Neural cell (in vitro differentiated cells): Measurements from ENCODE around the gene KANK4. TPM values are rescaled to one million over a fixed set of nuclear protein-coding genes. Genes with fewer than 3 reads are reported as not detected.

Experiments used
- H2AFZ ChIP-seq: fragments of 200-600, 300-800 bp; sonication (generic), shearing (Covaris generic); 2 replicates; pipeline ENCODE4 v1.6.0; 2014; ENCODE audit warnings: low read depth, mild to moderate bottlenecking, antibody characterized with exemption, low read length, moderate library complexity
- H3F3A ChIP-seq: fragments of 200-600 bp; shearing (Covaris generic); 2 replicates; pipeline ENCODE4 v1.6.1; 2016; ENCODE audit warnings: mild to moderate bottlenecking, moderate library complexity, mixed read lengths, antibody characterized with exemption, low read length; ENCODE audit not compliant: insufficient read depth, poor library complexity, severe bottlenecking
- H3K27ac ChIP-seq: fragments of 200-600, 300-800 bp; sonication (generic), shearing (Covaris generic); 2 replicates; pipeline ENCODE4 v1.5.1; 2014; ENCODE audit warnings: mild to moderate bottlenecking, low read length, moderate library complexity
- H3K27me3 ChIP-seq: fragments of 300-800, 200-600 bp; sonication (generic), shearing (Covaris generic); 2 replicates; pipeline ENCODE4 v1.6.0; 2014; ENCODE audit warnings: mild to moderate bottlenecking, low read depth, low read length, moderate library complexity; ENCODE audit not compliant: insufficient read depth
- H3K36me3 ChIP-seq: fragments of 300-800, 200-600 bp; sonication (generic), shearing (Covaris generic); 2 replicates; pipeline ENCODE4 v1.5.1; 2014; ENCODE audit warnings: mild to moderate bottlenecking, antibody characterized with exemption, low read length, moderate library complexity; ENCODE audit not compliant: insufficient read depth
- H3K4me2 ChIP-seq: fragments of 300-800, 200-600 bp; sonication (generic), shearing (Covaris generic); 2 replicates; pipeline ENCODE4 v1.6.0; 2014; ENCODE audit warnings: mild to moderate bottlenecking, low read length
- H3K4me3 ChIP-seq: fragments of 300-800, 200-600 bp; sonication (generic), shearing (Covaris generic); 2 replicates; pipeline ENCODE4 v1.5.1; 2014; ENCODE audit warnings: mild to moderate bottlenecking, low read length, moderate library complexity
- H3K79me2 ChIP-seq: fragments of 200-600 bp; shearing (Covaris generic); replicated peaks from 2 replicates; pipeline ENCODE4 v1.6.0; 2014; ENCODE audit warnings: mild to moderate bottlenecking, low read length, moderate library complexity; ENCODE audit not compliant: insufficient read depth
- H3K9ac ChIP-seq: fragments of 300-800, 200-600 bp; sonication (generic), shearing (Covaris generic); 2 replicates; pipeline ENCODE4 v1.6.1; 2016; ENCODE audit warnings: mild to moderate bottlenecking, low read length, mixed read lengths
- H3K9me2 ChIP-seq: fragments of 200-600 bp; shearing (Covaris generic); 2 replicates; pipeline ENCODE4 v1.6.1; 2016; ENCODE audit warnings: mild to moderate bottlenecking, low read length, mixed read lengths; ENCODE audit not compliant: insufficient read depth
- H3K9me3 ChIP-seq: fragments of 200-600, 300-800 bp; sonication (generic), shearing (Covaris generic); 2 replicates; pipeline ENCODE4 v1.6.1; 2016; ENCODE audit warnings: mild to moderate bottlenecking, mixed run types, low read length, moderate library complexity, mixed read lengths
- H4K20me1 ChIP-seq: fragments of 200-600 bp; shearing (Covaris generic); 2 replicates; pipeline ENCODE4 v1.6.1; 2016; ENCODE audit warnings: mild to moderate bottlenecking, mixed run types; ENCODE audit not compliant: insufficient read depth
- CTCF ChIP-seq: fragments of 450-650 bp; IDR thresholded peaks from 2 replicates; pipeline ENCODE4 v1.5.1; 2014; ENCODE audit warnings: antibody characterized with exemption, mild to moderate bottlenecking, moderate library complexity; ENCODE audit not compliant: poor library complexity, severe bottlenecking
- EP300 ChIP-seq: fragments of 450-650 bp; conservative IDR thresholded peaks from 2 replicates; pipeline ENCODE4 v1.6.1; 2014; ENCODE audit warnings: antibody characterized with exemption, mild to moderate bottlenecking, moderate library complexity; ENCODE audit not compliant: poor library complexity, severe bottlenecking
- EZH2 ChIP-seq: fragments of 200-600, 300-800 bp; shearing (Covaris generic), sonication (generic); IDR thresholded peaks from 2 replicates; pipeline ENCODE4 v1.6.1; 2014; ENCODE audit warnings: antibody characterized with exemption, low read length, borderline replicate concordance, mild to moderate bottlenecking; ENCODE audit not compliant: insufficient read depth, poor library complexity, severe bottlenecking
- MXI1 ChIP-seq: fragments of 450-650 bp; conservative IDR thresholded peaks from 2 replicates; pipeline ENCODE4 v1.6.1; 2014; ENCODE audit warnings: antibody characterized with exemption, mild to moderate bottlenecking; ENCODE audit not compliant: poor library complexity, severe bottlenecking
- POLR2AphosphoS5 ChIP-seq: IDR thresholded peaks from 2 replicates; pipeline ENCODE4 v1.6.1; 2012
- RAD21 ChIP-seq: fragments of 450-650 bp; conservative IDR thresholded peaks from 2 replicates; pipeline ENCODE4 v1.6.1; 2014; ENCODE audit warnings: antibody characterized with exemption, mild to moderate bottlenecking, moderate library complexity
- REST ChIP-seq: IDR thresholded peaks from 2 replicates; pipeline ENCODE4 v1.6.1; 2012; ENCODE audit warnings: borderline replicate concordance
- SMC3 ChIP-seq: fragments of 450-650 bp; conservative IDR thresholded peaks from 2 replicates; pipeline ENCODE4 v1.6.1; 2014; ENCODE audit warnings: antibody characterized with exemption, mild to moderate bottlenecking, moderate library complexity; ENCODE audit not compliant: poor library complexity
- TAF1 ChIP-seq: IDR thresholded peaks from 2 replicates; pipeline ENCODE4 v1.6.1; 2012; ENCODE audit warnings: low read depth
- polyA plus RNA-seq: library from polyadenylated mRNA; depleted of rRNA; stranded (reverse); fragments of >200 nt; gene quantifications from 2 replicates; pipeline ENCODE4 v1.2.3, GENCODE V29; 2014

KANK4 gene
- polyA plus RNA-seq, 1 donor from 2014 or later, result 0.25 TPM

GRCh38 chr1:62316135-62316534 lies 3.1 kb downstream of the KANK4 start:
- H3K4me2 ChIP-seq, result no peak overlapping the region
- no peaks in the 10 kb centered on the region for H3K9me3 ChIP-seq
- H3K9ac ChIP-seq, result no peak overlapping the region
- no peaks in the 10 kb centered on the region for H3K9me2 ChIP-seq
- H3K27ac ChIP-seq, result no peak overlapping the region
- H3F3A ChIP-seq, result no peaks in the 10 kb centered on the region
- no peak for TF ChIP-seq RAD21
- TF ChIP-seq TAF1, result no peak
- TF ChIP-seq EP300, result no peak
- TF ChIP-seq EZH2, result no peak
- TF ChIP-seq CTCF, result no peak
- H3K27me3 ChIP-seq, result peaks cover 41% of the 10 kb centered on the region
- no peak overlapping the region for H2AFZ ChIP-seq
- H4K20me1 ChIP-seq, result no peaks in the 10 kb centered on the region
- no peak overlapping the region for H3K4me3 ChIP-seq
- H3K79me2 ChIP-seq, result no peaks in the 10 kb centered on the region
- no peaks in the 10 kb centered on the region for H3K36me3 ChIP-seq

- H3K36me3 ChIP-seq, result no peaks in the 10 kb centered on the region
- no peaks in the 10 kb centered on the region for H3K9me3 ChIP-seq
- H3K9ac ChIP-seq, result no peak overlapping the region
- no peak overlapping the region for H3K4me2 ChIP-seq
- no peaks in the 10 kb centered on the region for H3F3A ChIP-seq
- TF ChIP-seq MXI1 (no peak), REST (no peak), POLR2AphosphoS5 (no peak), SMC3 (no peak), CTCF (no peak), EP300 (no peak), TAF1 (no peak), RAD21 (no peak), EZH2 (no peak)
- peaks cover 37% of the 10 kb centered on the region for H3K27me3 ChIP-seq
- no peak overlapping the region for H3K27ac ChIP-seq
- H3K79me2 ChIP-seq, result no peaks in the 10 kb centered on the region
- H4K20me1 ChIP-seq, result no peaks in the 10 kb centered on the region
- no peaks in the 10 kb centered on the region for H3K9me2 ChIP-seq
- H2AFZ ChIP-seq, result no peak overlapping the region
- H3K4me3 ChIP-seq, result no peak overlapping the region
Observed at GRCh38 chr1:62315387-62315786, 3.8 kb downstream of the KANK4 start.
